ENCODE data around the gene STMN1.

The STMN1 gene

GRCh38 chr1:25880518-25880917 is 25.7 kb downstream of the STMN1 start:
- no peaks in the 10 kb centered on the region for H3K36me3 ChIP-seq (ENCODE audit: control insufficient read depth in 5 of 5, insufficient read depth in 5 of 5, low read length in 5 of 5)
- no peak overlapping the region for H3K4me3 ChIP-seq (ENCODE audit: low read depth in 1 of 5, low read length in 5 of 5)
- H3K27ac ChIP-seq (ENCODE audit: low read depth, low read length) = no peak overlapping the region
- no peaks in the 10 kb centered on the region for H3K27me3 ChIP-seq (ENCODE audit: control insufficient read depth in 5 of 5, insufficient read depth in 4 of 5, low read length in 5 of 5)
- no peak overlapping the region for H3K9ac ChIP-seq (ENCODE audit: low read length in 5 of 5)
- H3K4me1 ChIP-seq (ENCODE audit: control insufficient read depth in 5 of 5, insufficient read depth in 5 of 5, low read length in 5 of 5) = peaks cover 0 to 9% (median 5%) of the 10 kb centered on the region in 5 donors
- no peaks in the 10 kb centered on the region for H3K9me3 ChIP-seq (ENCODE audit: control insufficient read depth in 5 of 5, low read length in 5 of 5)

DNA sequence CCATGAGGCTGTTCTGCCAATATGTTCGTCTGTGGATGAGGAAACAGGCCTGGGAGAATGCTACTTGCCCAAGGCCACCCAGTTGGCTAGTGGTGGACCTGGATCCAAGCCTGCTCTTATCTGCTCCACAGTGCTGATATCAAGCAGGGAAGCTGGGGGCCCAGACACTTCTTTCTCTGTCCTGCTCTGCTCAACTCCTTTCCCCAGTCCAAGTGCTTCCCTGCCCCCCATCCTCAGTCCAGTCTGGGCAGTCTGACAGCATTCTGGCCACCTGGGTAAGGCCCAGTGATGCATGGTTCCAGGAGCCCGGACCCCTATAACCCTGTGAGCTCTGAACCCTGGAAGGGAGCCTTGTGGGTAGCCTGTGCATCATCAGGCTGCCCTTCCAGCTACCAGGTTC is 26.5 kb downstream of the STMN1 start:
- H3K9me3 ChIP-seq (ENCODE audit: control insufficient read depth in 5 of 5, low read length in 5 of 5) = no peaks in the 10 kb centered on the region
- H3K4me1 ChIP-seq (ENCODE audit: control insufficient read depth in 5 of 5, insufficient read depth in 5 of 5, low read length in 5 of 5) = peaks cover 0 to 15% (median 11%) of the 10 kb centered on the region in 5 donors
- no peak overlapping the region for H3K9ac ChIP-seq (ENCODE audit: low read length in 5 of 5)
- no peaks in the 10 kb centered on the region for H3K27me3 ChIP-seq (ENCODE audit: control insufficient read depth in 5 of 5, insufficient read depth in 4 of 5, low read length in 5 of 5)
- H3K36me3 ChIP-seq (ENCODE audit: control insufficient read depth in 5 of 5, insufficient read depth in 5 of 5, low read length in 5 of 5) = no peaks in the 10 kb centered on the region
- no peak overlapping the region for H3K27ac ChIP-seq (ENCODE audit: low read depth, low read length)
- H3K4me3 ChIP-seq (ENCODE audit: low read depth in 1 of 5, low read length in 5 of 5) = no peak overlapping the region

GRCh38 chr1:25878690-25879089 is 27.5 kb downstream of the STMN1 start:
- Histone ChIP-seq H3K36me3 (ENCODE audit: control insufficient read depth in 5 of 5, insufficient read depth in 5 of 5, low read length in 5 of 5) (no peaks in the 10 kb centered on the region), H3K4me1 (ENCODE audit: control insufficient read depth in 5 of 5, insufficient read depth in 5 of 5, low read length in 5 of 5) (peaks cover 0 to 21% (median 15%) of the 10 kb centered on the region in 5 donors), H3K27me3 (ENCODE audit: control insufficient read depth in 5 of 5, insufficient read depth in 4 of 5, low read length in 5 of 5) (no peaks in the 10 kb centered on the region), H3K27ac (ENCODE audit: low read depth, low read length) (no peak overlapping the region), H3K4me3 (ENCODE audit: low read depth in 1 of 5, low read length in 5 of 5) (no peak overlapping the region), H3K9me3 (ENCODE audit: control insufficient read depth in 5 of 5, low read length in 5 of 5) (no peaks in the 10 kb centered on the region), H3K9ac (ENCODE audit: low read length in 5 of 5) (no peak overlapping the region)

DNA sequence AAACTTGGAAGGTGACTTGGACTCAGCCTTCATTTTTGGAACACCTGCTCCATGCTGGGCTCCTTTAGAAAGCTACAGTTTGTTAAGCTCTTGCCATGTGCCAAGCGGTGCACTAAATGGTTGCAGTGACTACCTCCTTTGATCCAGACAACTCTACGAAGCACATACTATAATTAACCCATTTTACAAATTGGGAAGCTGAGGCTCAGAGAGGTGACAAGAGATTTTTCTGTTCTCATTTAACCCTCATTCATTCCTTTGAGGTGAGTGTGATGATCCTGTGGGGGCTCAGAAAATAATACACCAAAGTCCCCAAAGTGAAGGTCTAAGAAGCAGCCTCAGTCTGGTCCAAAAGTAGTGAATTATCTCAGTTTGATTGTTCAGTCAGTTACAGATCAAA is 29.1 kb downstream of the STMN1 start:
- Histone ChIP-seq H3K36me3 (ENCODE audit: control insufficient read depth in 5 of 5, insufficient read depth in 5 of 5, low read length in 5 of 5) (no peaks in the 10 kb centered on the region), H3K27me3 (ENCODE audit: control insufficient read depth in 5 of 5, insufficient read depth in 4 of 5, low read length in 5 of 5) (no peaks in the 10 kb centered on the region), H3K4me3 (ENCODE audit: low read depth in 1 of 5, low read length in 5 of 5) (no peak overlapping the region), H3K4me1 (ENCODE audit: control insufficient read depth in 5 of 5, insufficient read depth in 5 of 5, low read length in 5 of 5) (peaks cover 0 to 36% (median 24%) of the 10 kb centered on the region in 5 donors), H3K27ac (ENCODE audit: low read depth, low read length) (no peak overlapping the region), H3K9ac (ENCODE audit: low read length in 5 of 5) (no peak overlapping the region), H3K9me3 (ENCODE audit: control insufficient read depth in 5 of 5, low read length in 5 of 5) (no peaks in the 10 kb centered on the region)

GRCh38 chr1:25876693-25877077 is 29.5 kb downstream of the STMN1 start:
- H3K27ac ChIP-seq (ENCODE audit: low read depth, low read length) = no peak overlapping the region
- H3K9ac ChIP-seq (ENCODE audit: low read length in 5 of 5) = no peak overlapping the region
- no peaks in the 10 kb centered on the region for H3K9me3 ChIP-seq (ENCODE audit: control insufficient read depth in 5 of 5, low read length in 5 of 5)
- no peak overlapping the region for H3K4me3 ChIP-seq (ENCODE audit: low read depth in 1 of 5, low read length in 5 of 5)
- H3K4me1 ChIP-seq (ENCODE audit: control insufficient read depth in 5 of 5, insufficient read depth in 5 of 5, low read length in 5 of 5) = peaks cover under 1 to 41% (median 29%) of the 10 kb centered on the region in 5 donors
- H3K27me3 ChIP-seq (ENCODE audit: control insufficient read depth in 5 of 5, insufficient read depth in 4 of 5, low read length in 5 of 5) = no peaks in the 10 kb centered on the region
- H3K36me3 ChIP-seq (ENCODE audit: control insufficient read depth in 5 of 5, insufficient read depth in 5 of 5, low read length in 5 of 5) = no peaks in the 10 kb centered on the region

GRCh38 chr1:25875856-25876692 is 30.1 kb downstream of the STMN1 start:
- H3K4me3 ChIP-seq (ENCODE audit: low read depth in 1 of 5, low read length in 5 of 5) = peak overlapping the region in 4 of 5 donors; percentile 62 to 75 (median 72)
- H3K27me3 ChIP-seq (ENCODE audit: control insufficient read depth in 5 of 5, insufficient read depth in 4 of 5, low read length in 5 of 5) = no peaks in the 10 kb centered on the region
- H3K36me3 ChIP-seq (ENCODE audit: control insufficient read depth in 5 of 5, insufficient read depth in 5 of 5, low read length in 5 of 5) = no peaks in the 10 kb centered on the region
- H3K9ac ChIP-seq (ENCODE audit: low read length in 5 of 5) = peak overlapping the region in 4 of 5 donors; percentile 53 to 73 (median 68)
- H3K9me3 ChIP-seq (ENCODE audit: control insufficient read depth in 5 of 5, low read length in 5 of 5) = no peaks in the 10 kb centered on the region
- H3K4me1 ChIP-seq (ENCODE audit: control insufficient read depth in 5 of 5, insufficient read depth in 5 of 5, low read length in 5 of 5) = peaks cover 2 to 47% (median 35%) of the 10 kb centered on the region in 5 donors
- no peak overlapping the region for H3K27ac ChIP-seq (ENCODE audit: low read depth, low read length)

GRCh38 chr1:25875154-25875855 is 30.9 kb downstream of the STMN1 start, which contains the start of gene PAQR7:
TSS of gene PAQR7 (minus strand) at chr1:25875708. CDS start at chr1:25863839, 11,869 bp downstream.
- H3K4me1 ChIP-seq (ENCODE audit: control insufficient read depth in 5 of 5, insufficient read depth in 5 of 5, low read length in 5 of 5) = peaks cover 2 to 53% (median 36%) of the 10 kb centered on the region in 5 donors

DNA sequence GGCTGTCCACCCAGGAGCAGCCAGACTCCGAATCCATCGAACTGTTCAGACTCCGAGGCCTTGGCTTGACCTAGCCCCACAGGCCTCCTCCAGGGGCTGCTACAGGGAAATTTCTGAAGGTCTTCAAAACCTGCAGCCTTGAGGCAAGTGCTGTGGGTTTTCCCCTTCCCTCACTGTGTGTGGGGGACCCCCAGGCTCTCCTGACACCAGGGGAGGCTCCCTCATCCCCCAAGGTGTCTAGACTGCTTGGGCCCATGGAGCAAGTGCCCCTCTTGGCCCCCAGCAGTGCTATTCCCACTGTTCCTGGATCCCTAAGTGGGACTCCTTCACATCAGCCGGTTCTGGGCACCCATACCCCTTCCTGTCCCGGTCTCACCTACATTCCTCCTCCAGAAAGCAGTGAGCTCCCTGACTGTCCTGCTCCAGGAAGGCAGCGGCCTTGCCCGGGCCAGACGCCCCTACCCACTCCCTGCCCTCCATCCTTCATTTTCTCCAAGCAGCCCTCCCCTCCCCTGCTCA is 31.5 kb downstream of the STMN1 start:
- Histone ChIP-seq H3K4me3 (ENCODE audit: low read depth in 1 of 5, low read length in 5 of 5) (peak overlapping the region; percentile 62 to 75 (median 70)), H3K27me3 (ENCODE audit: control insufficient read depth in 5 of 5, insufficient read depth in 4 of 5, low read length in 5 of 5) (no peaks in the 10 kb centered on the region), H3K9me3 (ENCODE audit: control insufficient read depth in 5 of 5, low read length in 5 of 5) (no peaks in the 10 kb centered on the region), H3K27ac (ENCODE audit: low read depth, low read length) (peak overlapping the region; percentile 37), H3K9ac (ENCODE audit: low read length in 5 of 5) (peak overlapping the region; percentile 16 to 87 (median 74)), H3K4me1 (ENCODE audit: control insufficient read depth in 5 of 5, insufficient read depth in 5 of 5, low read length in 5 of 5) (peaks cover 2 to 53% (median 36%) of the 10 kb centered on the region in 5 donors), H3K36me3 (ENCODE audit: control insufficient read depth in 5 of 5, insufficient read depth in 5 of 5, low read length in 5 of 5) (peaks cover 0 to 6% (median 0%) of the 10 kb centered on the region in 5 donors)

More at GRCh38 chr1:25875154-25875855, 30.9 kb downstream of the STMN1 start, which contains the start of gene PAQR7:
- Histone ChIP-seq H3K9ac (ENCODE audit: low read length in 5 of 5) (peak within 1 kb of the TSS; percentile 16 to 87 (median 74)), H3K27ac (ENCODE audit: low read depth, low read length) (peak within 1 kb of the TSS; percentile 37), H3K36me3 (ENCODE audit: control insufficient read depth in 5 of 5, insufficient read depth in 5 of 5, low read length in 5 of 5) (peaks cover 0 to 2% (median 0%) of the 10 kb centered on the region in 5 donors), H3K9me3 (ENCODE audit: control insufficient read depth in 5 of 5, low read length in 5 of 5) (no peaks in the 10 kb centered on the region), H3K4me3 (ENCODE audit: low read depth in 1 of 5, low read length in 5 of 5) (peak within 1 kb of the TSS; percentile 62 to 75 (median 70)), H3K27me3 (ENCODE audit: control insufficient read depth in 5 of 5, insufficient read depth in 4 of 5, low read length in 5 of 5) (no peaks in the 10 kb centered on the region)

DNA sequence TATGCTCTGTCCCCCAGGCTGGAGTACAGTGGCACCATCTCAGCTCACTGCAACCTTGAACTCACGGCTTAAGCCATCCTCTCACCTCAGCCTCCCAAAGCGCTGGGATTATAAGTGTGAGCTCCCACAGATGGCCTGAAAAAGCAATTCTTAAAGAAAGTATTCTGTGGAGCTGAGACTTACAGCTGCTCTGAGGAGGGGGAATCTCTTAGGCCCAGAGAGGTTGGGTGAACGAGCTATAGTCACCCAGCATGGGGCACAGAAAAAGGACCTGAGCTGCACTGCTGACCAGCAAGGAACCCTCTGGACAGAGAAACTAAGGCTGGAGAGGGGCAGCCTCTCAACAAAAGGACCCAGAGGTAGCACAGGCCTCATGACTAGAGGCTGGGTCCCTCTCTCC is 32.0 kb downstream of the STMN1 start:
- H3K4me3 ChIP-seq (ENCODE audit: low read depth in 1 of 5, low read length in 5 of 5) = peak overlapping the region in 3 of 5 donors; percentile 62 to 75 (median 70)

More for the DNA sequence above, 32.0 kb downstream of the STMN1 start:
- no peaks in the 10 kb centered on the region for H3K9me3 ChIP-seq (ENCODE audit: control insufficient read depth in 5 of 5, low read length in 5 of 5)
- peaks cover 0 to 6% (median 0%) of the 10 kb centered on the region in 5 donors for H3K36me3 ChIP-seq (ENCODE audit: control insufficient read depth in 5 of 5, insufficient read depth in 5 of 5, low read length in 5 of 5)
- H3K27me3 ChIP-seq (ENCODE audit: control insufficient read depth in 5 of 5, insufficient read depth in 4 of 5, low read length in 5 of 5) = no peaks in the 10 kb centered on the region
- no peak overlapping the region for H3K27ac ChIP-seq (ENCODE audit: low read depth, low read length)
- peak overlapping the region in 3 of 5 donors; percentile 74 to 87 (median 77) for H3K9ac ChIP-seq (ENCODE audit: low read length in 5 of 5)
- peaks cover 2 to 53% (median 36%) of the 10 kb centered on the region in 5 donors for H3K4me1 ChIP-seq (ENCODE audit: control insufficient read depth in 5 of 5, insufficient read depth in 5 of 5, low read length in 5 of 5)
